ENCODE results near the gene SLC20A1.

Gene SLC20A1

GRCh38 chr2:112692495-112692911, 46.8 kb downstream of the SLC20A1 start:
- no peak for TF ChIP-seq SIN3A (IDR thresholded peaks at IDR 0.05; ENCODE audit: borderline replicate concordance, insufficient read depth, low read length)
- TF ChIP-seq TAF1 (IDR thresholded peaks at IDR 0.05; ENCODE audit: borderline replicate concordance, insufficient read depth, low read length), result no peak
- no peak for TF ChIP-seq POLR2AphosphoS5 (IDR thresholded peaks at IDR 0.05; ENCODE audit: low read depth, low read length)
- no peak for TF ChIP-seq REST (IDR thresholded peaks at IDR 0.05; ENCODE audit: insufficient read depth in 1 of 2, low read depth in 2 of 2, low read length in 2 of 2)
- TF ChIP-seq FOXP2 (optimal IDR thresholded peaks at IDR 0.05; ENCODE audit: borderline replicate concordance, extremely low read depth, extremely low read length, insufficient read depth), result peak; percentile 42

- TF ChIP-seq FOXP2 (optimal IDR thresholded peaks at IDR 0.05; ENCODE audit: borderline replicate concordance, extremely low read depth, extremely low read length, insufficient read depth), result no peak
- no peak for TF ChIP-seq POLR2AphosphoS5 (IDR thresholded peaks at IDR 0.05; ENCODE audit: low read depth, low read length)
- no peak for TF ChIP-seq SIN3A (IDR thresholded peaks at IDR 0.05; ENCODE audit: borderline replicate concordance, insufficient read depth, low read length)
- TF ChIP-seq REST (IDR thresholded peaks at IDR 0.05; ENCODE audit: insufficient read depth in 1 of 2, low read depth in 2 of 2, low read length in 2 of 2), result no peak
- TF ChIP-seq TAF1 (IDR thresholded peaks at IDR 0.05; ENCODE audit: borderline replicate concordance, insufficient read depth, low read length), result no peak
Observed at GRCh38 chr2:112692918-112693317, 47.2 kb downstream of the SLC20A1 start.

- TF ChIP-seq POLR2AphosphoS5 (IDR thresholded peaks at IDR 0.05; ENCODE audit: low read depth, low read length), result no peak
- no peak for TF ChIP-seq REST (IDR thresholded peaks at IDR 0.05; ENCODE audit: insufficient read depth in 1 of 2, low read depth in 2 of 2, low read length in 2 of 2)
- no peak for TF ChIP-seq TAF1 (IDR thresholded peaks at IDR 0.05; ENCODE audit: borderline replicate concordance, insufficient read depth, low read length)
- TF ChIP-seq FOXP2 (optimal IDR thresholded peaks at IDR 0.05; ENCODE audit: borderline replicate concordance, extremely low read depth, extremely low read length, insufficient read depth), result no peak
- no peak for TF ChIP-seq SIN3A (IDR thresholded peaks at IDR 0.05; ENCODE audit: borderline replicate concordance, insufficient read depth, low read length)
Observed at GRCh38 chr2:112693596-112693995, 47.9 kb downstream of the SLC20A1 start.

GRCh38 chr2:112694182-112694581, 48.4 kb downstream of the SLC20A1 start:
- no peak for TF ChIP-seq SIN3A (IDR thresholded peaks at IDR 0.05; ENCODE audit: borderline replicate concordance, insufficient read depth, low read length)
- TF ChIP-seq TAF1 (IDR thresholded peaks at IDR 0.05; ENCODE audit: borderline replicate concordance, insufficient read depth, low read length), result no peak
- no peak for TF ChIP-seq REST (IDR thresholded peaks at IDR 0.05; ENCODE audit: insufficient read depth in 1 of 2, low read depth in 2 of 2, low read length in 2 of 2)

Measured in PFSK-1 (cell line).